Peyer's patch (tissue), 4 donors: ENCODE results near the gene PYGL. TPM values are rescaled to one million over a fixed set of nuclear protein-coding genes. Genes with fewer than 3 reads are reported as not detected.

Source experiments
- DNase-seq, 3 donors: peaks; one replicate each; pipeline ENCODE4 v3.0.0-alpha.2; 2017 to 2019
- H3K27ac ChIP-seq, 4 donors: fragments of 200-600 bp; sonication (generic); one replicate each; pipeline ENCODE4 v1.5.1; 2016 to 2019
- H3K27me3 ChIP-seq, 2 donors: fragments of 200-600 bp; sonication (generic); one replicate each; pipeline ENCODE4 v1.5.1; 2019
- H3K36me3 ChIP-seq, 3 donors: fragments of 200-600 bp; sonication (generic); one replicate each; pipeline ENCODE4 v1.5.1; 2016 to 2019
- H3K4me1 ChIP-seq, 4 donors: fragments of 200-600 bp; sonication (generic); one replicate each; pipeline ENCODE4 v1.5.1; 2016 to 2019
- H3K4me3 ChIP-seq, 4 donors: fragments of 200-600 bp; sonication (generic); 1 replicate in 3 of 4; 2 replicates in 1 of 4; pipeline ENCODE4 v1.5.1; 2016 to 2019; ENCODE audit warnings: mild to moderate bottlenecking in 1 of 4
- H3K9me3 ChIP-seq, 4 donors: fragments of 200-600 bp; sonication (generic); one replicate each; pipeline ENCODE4 v1.5.1; 2016 to 2019; ENCODE audit warnings: mild to moderate bottlenecking in 1 of 4
- POLR2A ChIP-seq, 2 donors: fragments of 450-650 bp; IDR thresholded peaks; one replicate each; pipeline ENCODE4 v1.5.1; 2017; ENCODE audit warnings: antibody characterized with exemption in 2 of 2, mild to moderate bottlenecking in 2 of 2, moderate library complexity in 2 of 2
- total RNA-seq, 4 donors: library from RNA; depleted of rRNA; stranded (reverse); fragments of >200 nt; gene quantifications; one replicate each; pipeline ENCODE4 v1.1.0, GENCODE V29; 2016
- TF ChIP-seq, protein P1 (sequence below), 6 experiments: fragments of 450-650 bp in 4 of 6; fragments of 200-600 bp in 2 of 6; sonication (generic) in 1 of 6; IDR thresholded peaks; one replicate each; pipeline ENCODE4 v1.5.1; 2017 to 2019; ENCODE audit warnings: antibody characterized with exemption in 6 of 6, mild to moderate bottlenecking in 3 of 6, moderate library complexity in 1 of 6

The PYGL gene
- total RNA-seq, 4 donors from 2014 or later = 1.8 to 42.1 (median 4.1) TPM

GRCh38 chr14:50970886-50971781 is 26.9 kb upstream of the PYGL start:
- H3K27ac ChIP-seq = no peak overlapping the region
- H3K4me3 ChIP-seq = no peak overlapping the region
- no peaks in the 10 kb centered on the region for H3K36me3 ChIP-seq
- DNase-seq = no peak
- H3K9me3 ChIP-seq = no peaks in the 10 kb centered on the region
- TF ChIP-seq POLR2A (IDR thresholded peaks at IDR 0.05) = no peak
- TF ChIP-seq, protein P1, sequence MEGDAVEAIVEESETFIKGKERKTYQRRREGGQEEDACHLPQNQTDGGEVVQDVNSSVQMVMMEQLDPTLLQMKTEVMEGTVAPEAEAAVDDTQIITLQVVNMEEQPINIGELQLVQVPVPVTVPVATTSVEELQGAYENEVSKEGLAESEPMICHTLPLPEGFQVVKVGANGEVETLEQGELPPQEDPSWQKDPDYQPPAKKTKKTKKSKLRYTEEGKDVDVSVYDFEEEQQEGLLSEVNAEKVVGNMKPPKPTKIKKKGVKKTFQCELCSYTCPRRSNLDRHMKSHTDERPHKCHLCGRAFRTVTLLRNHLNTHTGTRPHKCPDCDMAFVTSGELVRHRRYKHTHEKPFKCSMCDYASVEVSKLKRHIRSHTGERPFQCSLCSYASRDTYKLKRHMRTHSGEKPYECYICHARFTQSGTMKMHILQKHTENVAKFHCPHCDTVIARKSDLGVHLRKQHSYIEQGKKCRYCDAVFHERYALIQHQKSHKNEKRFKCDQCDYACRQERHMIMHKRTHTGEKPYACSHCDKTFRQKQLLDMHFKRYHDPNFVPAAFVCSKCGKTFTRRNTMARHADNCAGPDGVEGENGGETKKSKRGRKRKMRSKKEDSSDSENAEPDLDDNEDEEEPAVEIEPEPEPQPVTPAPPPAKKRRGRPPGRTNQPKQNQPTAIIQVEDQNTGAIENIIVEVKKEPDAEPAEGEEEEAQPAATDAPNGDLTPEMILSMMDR (IDR thresholded peaks at IDR 0.05) = no peak
- no peaks in the 10 kb centered on the region for H3K4me1 ChIP-seq
- no peaks in the 10 kb centered on the region for H3K27me3 ChIP-seq

GRCh38 chr14:50967790-50968189 is 23.5 kb upstream of the PYGL start:
- H3K27me3 ChIP-seq = no peaks in the 10 kb centered on the region
- TF ChIP-seq, protein P1 (IDR thresholded peaks at IDR 0.05) = no peak
- no peak for TF ChIP-seq POLR2A (IDR thresholded peaks at IDR 0.05)
- no peak overlapping the region for H3K27ac ChIP-seq
- H3K4me3 ChIP-seq = no peak overlapping the region
- no peak for DNase-seq
- H3K36me3 ChIP-seq = no peaks in the 10 kb centered on the region
- H3K4me1 ChIP-seq = no peaks in the 10 kb centered on the region
- no peaks in the 10 kb centered on the region for H3K9me3 ChIP-seq

- no peak for DNase-seq
- no peaks in the 10 kb centered on the region for H3K4me1 ChIP-seq
- no peaks in the 10 kb centered on the region for H3K36me3 ChIP-seq
- H3K9me3 ChIP-seq = no peaks in the 10 kb centered on the region
- TF ChIP-seq, protein P1 (IDR thresholded peaks at IDR 0.05) = no peak
- no peak for TF ChIP-seq POLR2A (IDR thresholded peaks at IDR 0.05)
- no peak overlapping the region for H3K27ac ChIP-seq
- no peaks in the 10 kb centered on the region for H3K27me3 ChIP-seq
- no peak overlapping the region for H3K4me3 ChIP-seq
Observed at GRCh38 chr14:50967103-50967502, 22.8 kb upstream of the PYGL start.

- peak in 2 of 3 donors; percentile 28 to 56 for DNase-seq
- no peaks in the 10 kb centered on the region for H3K27me3 ChIP-seq
- H3K4me1 ChIP-seq = peaks cover 0 to 9% (median 0%) of the 10 kb centered on the region in 4 donors
- TF ChIP-seq POLR2A (IDR thresholded peaks at IDR 0.05) = no peak
- TF ChIP-seq, protein P1 (IDR thresholded peaks at IDR 0.05) = no peak
- no peaks in the 10 kb centered on the region for H3K36me3 ChIP-seq
- H3K4me3 ChIP-seq = no peak overlapping the region
- H3K9me3 ChIP-seq = no peaks in the 10 kb centered on the region
- H3K27ac ChIP-seq = no peak overlapping the region
Observed at GRCh38 chr14:50964683-50965390, 20.6 kb upstream of the PYGL start.

DNA sequence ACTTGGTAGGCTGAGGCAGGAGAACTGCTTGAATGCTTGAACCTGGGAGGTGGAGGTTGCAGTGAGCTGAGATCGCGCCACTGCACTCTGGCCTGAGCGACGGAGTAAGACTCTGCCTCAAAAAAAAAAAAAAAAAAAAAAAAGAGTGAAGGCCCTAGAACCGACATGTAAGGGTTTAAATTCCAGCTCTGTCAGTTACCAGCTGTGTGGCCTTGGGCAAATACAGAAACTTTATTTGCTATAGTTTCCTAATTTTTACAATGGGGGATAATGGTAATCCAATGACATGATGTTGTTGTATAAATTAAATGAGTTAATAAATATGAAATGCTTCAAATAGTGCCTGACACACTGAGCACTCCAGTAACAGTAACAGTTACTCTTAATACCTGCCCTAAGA is 19.6 kb upstream of the PYGL start:
- no peak overlapping the region for H3K27ac ChIP-seq
- H3K4me3 ChIP-seq = no peak overlapping the region
- no peaks in the 10 kb centered on the region for H3K36me3 ChIP-seq
- H3K9me3 ChIP-seq = no peaks in the 10 kb centered on the region
- H3K27me3 ChIP-seq = no peaks in the 10 kb centered on the region
- peaks cover 0 to 9% (median 0%) of the 10 kb centered on the region in 4 donors for H3K4me1 ChIP-seq
- DNase-seq = no peak
- TF ChIP-seq, protein P1 (IDR thresholded peaks at IDR 0.05) = no peak
- no peak for TF ChIP-seq POLR2A (IDR thresholded peaks at IDR 0.05)
